ENCODE results near the gene BRICD5.

The BRICD5 gene

GRCh38 chr16:2231016-2231931 lies 20.6 kb upstream of the BRICD5 start:
- ChIA-PET POLR2A (no interaction called here), CTCF (no interaction called here)
- no peak for DNase-seq (ENCODE audit: low read depth, low spot score)
- TF ChIP-seq CTCF (IDR thresholded peaks at IDR 0.05; ENCODE audit: insufficient read depth, low read length, missing control alignments): no peak
- H3K4me3 ChIP-seq (ENCODE audit: low read depth, low read length): no peak overlapping the region

GRCh38 chr16:2230376-2230775 lies 19.7 kb upstream of the BRICD5 start:
- no peak for DNase-seq (ENCODE audit: low read depth, low spot score)
- CTCF ChIA-PET: no interaction called here
- no peak for TF ChIP-seq CTCF (IDR thresholded peaks at IDR 0.05; ENCODE audit: insufficient read depth, low read length, missing control alignments)
- no peak overlapping the region for H3K4me3 ChIP-seq (ENCODE audit: low read depth, low read length)
- POLR2A ChIA-PET: no interaction called here

- POLR2A ChIA-PET: no interaction called here
- no peak overlapping the region for H3K4me3 ChIP-seq (ENCODE audit: low read depth, low read length)
- no peak for TF ChIP-seq CTCF (IDR thresholded peaks at IDR 0.05; ENCODE audit: insufficient read depth, low read length, missing control alignments)
- CTCF ChIA-PET: no interaction called here
- DNase-seq (ENCODE audit: low read depth, low spot score): no peak
Measured at GRCh38 chr16:2229632-2230250, 19.1 kb upstream of the BRICD5 start.

GRCh38 chr16:2229091-2229490 lies 18.4 kb upstream of the BRICD5 start:
- CTCF ChIA-PET: no interaction called here
- TF ChIP-seq CTCF (IDR thresholded peaks at IDR 0.05; ENCODE audit: insufficient read depth, low read length, missing control alignments): no peak
- no peak for DNase-seq (ENCODE audit: low read depth, low spot score)
- H3K4me3 ChIP-seq (ENCODE audit: low read depth, low read length): no peak overlapping the region
- POLR2A ChIA-PET: no interaction called here

GRCh38 chr16:2228161-2228824 lies 17.6 kb upstream of the BRICD5 start:
- TF ChIP-seq CTCF (IDR thresholded peaks at IDR 0.05; ENCODE audit: insufficient read depth, low read length, missing control alignments): no peak
- POLR2A ChIA-PET: no interaction called here
- DNase-seq (ENCODE audit: low read depth, low spot score): no peak
- CTCF ChIA-PET: no interaction called here
- H3K4me3 ChIP-seq (ENCODE audit: low read depth, low read length): no peak overlapping the region

- no peak for TF ChIP-seq CTCF (IDR thresholded peaks at IDR 0.05; ENCODE audit: insufficient read depth, low read length, missing control alignments)
- no peak overlapping the region for H3K4me3 ChIP-seq (ENCODE audit: low read depth, low read length)
- ChIA-PET POLR2A (interaction anchor here (1.2 kb wide), 1 partner anchor 12 kb away, joined by 4 read pairs; no protein-coding TSS in a partner anchor), CTCF (interaction anchor here (1.1 kb wide), 1 partner anchor 24 kb away, joined by 4 read pairs; the partner anchor contains the start of gene ECI1)
- no peak for DNase-seq (ENCODE audit: low read depth, low spot score)
Measured at GRCh38 chr16:2226918-2227317, 16.3 kb upstream of the BRICD5 start.
